Adrenal gland (tissue), 5 donors: ENCODE measurements around the gene TTC22.

Experiments
- POLR2A ChIP-seq, 2 donors: fragments of 450-650 bp; IDR thresholded peaks; one replicate each; pipeline ENCODE4 v1.6.1; 2017; ENCODE audit warnings: antibody characterized with exemption in 2 of 2, mild to moderate bottlenecking in 2 of 2, moderate library complexity in 1 of 2
- TF ChIP-seq, protein P1 (sequence below), 6 experiments: fragments of 450-650 bp in 4 of 6; fragments of 200-600 bp in 2 of 6; sonication (generic) in 1 of 6; IDR thresholded peaks; 1 replicate in 5 of 6; 2 replicates in 1 of 6; pipeline versions ENCODE4 v1.5.1 to v1.8.0; 2016 to 2021; ENCODE audit warnings: antibody characterized with exemption in 6 of 6, mild to moderate bottlenecking in 2 of 6, moderate library complexity in 1 of 6
- donor health status: DM: no; HTN: no; CAD: no.

DNA sequence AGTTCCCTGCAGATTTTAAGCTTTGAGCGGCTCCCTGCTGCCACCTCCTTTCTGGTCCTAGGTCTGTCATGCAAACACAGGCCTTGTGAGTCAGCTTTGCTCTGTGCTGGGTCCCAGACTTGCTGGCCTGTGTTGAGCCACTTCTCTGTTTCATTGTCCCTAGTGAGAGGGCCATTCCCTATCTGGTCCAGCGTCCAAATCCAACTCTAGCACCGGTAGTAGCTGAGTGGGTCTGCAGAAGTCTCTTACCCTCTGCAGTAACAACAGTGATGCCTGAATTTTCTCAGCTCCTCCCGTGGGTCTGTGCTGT lies 5.8 kb downstream of the TTC22 start:
- no peak for TF ChIP-seq POLR2A (IDR thresholded peaks at IDR 0.05)
- TF ChIP-seq, protein P1, sequence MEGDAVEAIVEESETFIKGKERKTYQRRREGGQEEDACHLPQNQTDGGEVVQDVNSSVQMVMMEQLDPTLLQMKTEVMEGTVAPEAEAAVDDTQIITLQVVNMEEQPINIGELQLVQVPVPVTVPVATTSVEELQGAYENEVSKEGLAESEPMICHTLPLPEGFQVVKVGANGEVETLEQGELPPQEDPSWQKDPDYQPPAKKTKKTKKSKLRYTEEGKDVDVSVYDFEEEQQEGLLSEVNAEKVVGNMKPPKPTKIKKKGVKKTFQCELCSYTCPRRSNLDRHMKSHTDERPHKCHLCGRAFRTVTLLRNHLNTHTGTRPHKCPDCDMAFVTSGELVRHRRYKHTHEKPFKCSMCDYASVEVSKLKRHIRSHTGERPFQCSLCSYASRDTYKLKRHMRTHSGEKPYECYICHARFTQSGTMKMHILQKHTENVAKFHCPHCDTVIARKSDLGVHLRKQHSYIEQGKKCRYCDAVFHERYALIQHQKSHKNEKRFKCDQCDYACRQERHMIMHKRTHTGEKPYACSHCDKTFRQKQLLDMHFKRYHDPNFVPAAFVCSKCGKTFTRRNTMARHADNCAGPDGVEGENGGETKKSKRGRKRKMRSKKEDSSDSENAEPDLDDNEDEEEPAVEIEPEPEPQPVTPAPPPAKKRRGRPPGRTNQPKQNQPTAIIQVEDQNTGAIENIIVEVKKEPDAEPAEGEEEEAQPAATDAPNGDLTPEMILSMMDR (IDR thresholded peaks at IDR 0.05), result no peak
